Measurements from ENCODE around the gene MYO5B.

GRCh38 chr18:49884959-49885358, 310.0 kb downstream of the MYO5B start:
- no peak for TF ChIP-seq CTCF (conservative IDR thresholded peaks at IDR 0.05 in 1 of 2, IDR thresholded peaks at IDR 0.05 in 1 of 2; ENCODE audit: extremely low read depth in 1 of 2, insufficient read depth in 1 of 2, low read depth in 1 of 2, low read length in 2 of 2)
- TF ChIP-seq EZH2 (IDR thresholded peaks at IDR 0.05; ENCODE audit: borderline replicate concordance, low read length), result no peak

Measured in mammary epithelial cell (primary cell).